Trophoblast cell (in vitro differentiated cells and primary cell): ENCODE measurements around the gene SLC1A7.
A peak's percentile ranks its signal among the peaks of the same experiment; 100 is the strongest.

Source experiments
- DNase-seq, 2 donors: peaks; one replicate each; pipeline ENCODE4 v3.0.0-alpha.2; 2016
- H2AFZ ChIP-seq: 2 replicates; pipeline ENCODE4 v1.6.1; 2013; ENCODE audit warnings: low read length, moderate library complexity, mild to moderate bottlenecking; ENCODE audit not compliant: insufficient read depth, poor library complexity
- H2AK5ac ChIP-seq: 2 replicates; pipeline ENCODE4 v1.6.1; 2013; ENCODE audit warnings: mild to moderate bottlenecking, low read length
- H2BK120ac ChIP-seq: 2 replicates; pipeline ENCODE4 v1.6.1; 2013; ENCODE audit warnings: low read length, mild to moderate bottlenecking, moderate library complexity; ENCODE audit not compliant: insufficient read depth, poor library complexity
- H2BK12ac ChIP-seq: 2 replicates; pipeline ENCODE4 v1.6.1; 2013; ENCODE audit warnings: mild to moderate bottlenecking, low read length, moderate library complexity
- H2BK5ac ChIP-seq: 2 replicates; pipeline ENCODE4 v1.6.1; 2013; ENCODE audit warnings: low read length, low read depth, moderate library complexity, mild to moderate bottlenecking; ENCODE audit not compliant: poor library complexity
- H3K14ac ChIP-seq: 2 replicates; pipeline ENCODE4 v1.6.1; 2013; ENCODE audit warnings: mild to moderate bottlenecking, low read length
- H3K18ac ChIP-seq: 2 replicates; pipeline ENCODE4 v1.6.1; 2013; ENCODE audit warnings: mild to moderate bottlenecking, low read length
- H3K23ac ChIP-seq: 2 replicates; pipeline ENCODE4 v1.6.1; 2013; ENCODE audit warnings: low read length
- H3K27ac ChIP-seq: 2 replicates; pipeline ENCODE4 v1.5.1; 2013; ENCODE audit warnings: low read depth, mild to moderate bottlenecking, inconsistent platforms, low read length, moderate library complexity
- H3K27me3 ChIP-seq: 2 replicates; pipeline ENCODE4 v1.6.1; 2013; ENCODE audit warnings: inconsistent platforms, mild to moderate bottlenecking, low read length, moderate library complexity; ENCODE audit not compliant: insufficient read depth
- H3K36me3 ChIP-seq, 2 experiments: 1 replicate in 1 of 2; 2 replicates in 1 of 2; pipeline ENCODE4 v1.6.1; 2013; ENCODE audit warnings: low read length in 2 of 2, mild to moderate bottlenecking in 2 of 2, moderate library complexity in 1 of 2; ENCODE audit not compliant: insufficient read depth in 2 of 2, control insufficient read depth in 1 of 2
- H3K4ac ChIP-seq: 2 replicates; pipeline ENCODE4 v1.6.1; 2013; ENCODE audit warnings: low read depth, mild to moderate bottlenecking, low read length, moderate library complexity
- H3K4me1 ChIP-seq, 2 experiments: 1 replicate in 1 of 2; 2 replicates in 1 of 2; pipeline ENCODE4 v1.6.1; 2013; ENCODE audit warnings: low read length in 2 of 2, mild to moderate bottlenecking in 2 of 2, moderate library complexity in 1 of 2; ENCODE audit not compliant: insufficient read depth in 2 of 2, control insufficient read depth in 1 of 2
- H3K4me2 ChIP-seq: 2 replicates; pipeline ENCODE4 v1.6.1; 2013; ENCODE audit warnings: inconsistent platforms, mild to moderate bottlenecking, low read length, moderate library complexity
- H3K4me3 ChIP-seq: 2 replicates; pipeline ENCODE4 v1.5.1; 2013; ENCODE audit warnings: mild to moderate bottlenecking, low read depth, low read length, inconsistent platforms
- H3K79me1 ChIP-seq: one replicate; pipeline ENCODE4 v1.6.1; 2013; ENCODE audit warnings: low read length
- H3K79me2 ChIP-seq: 2 replicates; pipeline ENCODE4 v1.6.1; 2013; ENCODE audit warnings: low read length, mild to moderate bottlenecking; ENCODE audit not compliant: control insufficient read depth, insufficient read depth, poor library complexity
- H3K9ac ChIP-seq: 2 replicates; pipeline ENCODE4 v1.6.1; 2013; ENCODE audit warnings: mild to moderate bottlenecking, low read length
- H3K9me3 ChIP-seq: 2 replicates; pipeline ENCODE4 v1.6.1; 2013; ENCODE audit warnings: low read depth, mild to moderate bottlenecking, control low read depth, inconsistent platforms, low read length; ENCODE audit not compliant: insufficient read depth
- H4K12ac ChIP-seq: 2 replicates; pipeline ENCODE4 v1.6.1; 2013; ENCODE audit warnings: low read depth, mild to moderate bottlenecking, low read length, moderate library complexity
- H4K8ac ChIP-seq: 2 replicates; pipeline ENCODE4 v1.6.1; 2013; ENCODE audit warnings: low read depth, mild to moderate bottlenecking, low read length, moderate library complexity
- H4K91ac ChIP-seq: one replicate; pipeline ENCODE4 v1.6.1; 2013; ENCODE audit warnings: low read depth, mild to moderate bottlenecking, low read length, moderate library complexity
- WGBS: extraction: QIAGEN DNeasy Blood & Tissue Kit; methylation state at CpG from one replicate; pipeline ENCODE4 v1.1.7; 2013; ENCODE audit warnings: missing lambda C conversion rate; ENCODE audit not compliant: insufficient read length, insufficient coverage; ENCODE audit errors: extremely low coverage; 5-methylcytosine and 5-hydroxymethylcytosine counted together

SLC1A7 gene

DNA sequence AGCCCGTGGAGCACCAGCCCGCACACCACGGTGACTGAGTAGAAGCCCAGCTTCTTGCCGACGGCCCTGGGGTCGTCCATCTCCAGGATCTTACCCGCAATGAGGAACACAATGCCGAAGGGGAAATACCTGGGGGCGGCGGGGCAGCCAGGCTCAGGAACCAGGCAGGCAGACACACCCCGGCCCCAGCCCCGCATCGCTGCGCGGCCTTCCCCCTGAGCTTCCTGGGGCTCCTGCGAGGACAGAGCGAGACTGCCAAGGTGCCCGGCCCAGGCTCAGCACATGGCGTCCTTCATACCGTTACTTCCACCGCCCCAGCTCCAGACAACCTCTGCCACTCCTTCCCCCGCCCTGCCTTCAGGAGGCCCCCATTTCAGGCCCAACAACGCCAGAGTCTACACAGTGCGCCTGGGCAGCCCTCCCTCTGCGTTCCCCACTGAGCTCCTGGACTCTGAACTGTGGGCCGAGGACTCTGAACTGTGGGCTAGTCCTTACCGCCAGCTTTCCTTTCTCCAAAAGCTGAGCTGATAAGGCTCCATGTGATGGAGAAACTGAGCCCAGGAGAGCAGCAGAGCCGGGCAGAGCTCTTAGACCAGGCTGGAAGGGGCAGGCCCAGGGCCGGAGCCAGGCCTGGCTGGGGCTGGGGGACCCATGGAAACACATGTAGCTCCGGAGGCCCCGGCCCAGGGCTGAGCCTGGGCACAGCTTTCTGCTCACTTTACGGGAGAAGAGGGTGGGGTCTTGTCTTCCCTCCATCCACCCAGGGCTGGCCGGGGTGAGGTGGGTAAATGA, 49.6 kb downstream of the SLC1A7 start:
- no peak overlapping the region for H3K4ac ChIP-seq
- H4K12ac ChIP-seq = no peak overlapping the region
- H3K79me2 ChIP-seq = no peaks in the 10 kb centered on the region
- no peaks in the 10 kb centered on the region for H3K79me1 ChIP-seq
- H3K9me3 ChIP-seq = peaks cover 30% of the 10 kb centered on the region
- no peak overlapping the region for H3K4me3 ChIP-seq
- H3K18ac ChIP-seq = no peak overlapping the region
- no peak overlapping the region for H3K14ac ChIP-seq
- H4K91ac ChIP-seq = no peak overlapping the region
- H2AFZ ChIP-seq = no peak overlapping the region
- H3K4me2 ChIP-seq = no peak overlapping the region
- WGBS = no CpG with 5 or more reads among the region's 33 CpGs
- DNase-seq = no peak
- H2BK5ac ChIP-seq = no peak overlapping the region
- no peak overlapping the region for H2BK12ac ChIP-seq
- H3K9ac ChIP-seq = no peak overlapping the region
- no peak overlapping the region for H2BK120ac ChIP-seq
- H3K23ac ChIP-seq = no peak overlapping the region
- H4K8ac ChIP-seq = no peak overlapping the region
- no peak overlapping the region for H3K27ac ChIP-seq
- no peaks in the 10 kb centered on the region for H3K27me3 ChIP-seq
- no peak overlapping the region for H2AK5ac ChIP-seq
- H3K4me1 ChIP-seq = peaks cover 3 to 5% of the 10 kb centered on the region in 2 experiments
- H3K36me3 ChIP-seq = no peaks in the 10 kb centered on the region

DNA sequence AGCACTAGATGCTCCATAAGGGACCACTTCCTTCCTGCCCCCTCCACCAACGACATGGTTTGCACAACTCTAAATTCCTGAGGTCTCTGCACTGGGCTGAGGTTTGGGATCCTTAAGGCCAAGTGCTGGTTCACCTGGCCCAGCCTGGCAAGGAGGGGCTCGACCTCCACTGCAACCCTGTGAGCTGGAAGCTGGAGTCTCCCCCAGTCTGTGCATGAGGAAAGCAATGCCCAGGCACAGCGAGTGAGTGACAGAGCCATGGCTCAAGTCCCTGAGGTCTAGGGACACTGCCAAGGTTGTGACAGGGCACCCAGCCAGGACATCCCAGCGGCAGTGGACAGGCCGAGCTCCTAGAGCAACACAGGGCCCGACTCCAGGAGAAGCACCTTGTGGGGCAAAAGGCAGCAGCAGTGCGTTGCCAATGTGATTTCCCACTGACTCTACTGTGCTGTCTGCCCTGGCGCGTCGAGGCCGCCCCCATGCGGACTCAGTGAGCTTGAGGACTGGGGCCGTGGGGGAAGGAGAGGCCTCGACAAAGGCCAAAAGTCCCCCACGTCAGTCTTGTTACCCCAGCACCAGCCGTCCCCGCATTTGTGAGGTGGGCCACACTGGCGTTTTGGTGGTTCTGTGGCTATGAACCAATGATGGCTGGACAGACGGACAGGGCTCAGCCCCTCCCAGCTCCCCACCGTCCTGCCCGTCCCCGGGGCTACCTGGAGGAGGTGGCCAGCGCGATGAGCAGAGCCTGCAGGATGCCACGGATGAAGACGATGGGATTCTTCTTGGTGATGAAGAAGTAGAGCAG, 50.4 kb downstream of the SLC1A7 start:
- H3K4me2 ChIP-seq = no peak overlapping the region
- H3K23ac ChIP-seq = no peak overlapping the region
- no peak overlapping the region for H4K12ac ChIP-seq
- no peak overlapping the region for H4K8ac ChIP-seq
- no peak overlapping the region for H3K4me3 ChIP-seq
- no peaks in the 10 kb centered on the region for H3K79me1 ChIP-seq
- no peak overlapping the region for H3K18ac ChIP-seq
- H2BK5ac ChIP-seq = no peak overlapping the region
- peaks cover 22% of the 10 kb centered on the region for H3K9me3 ChIP-seq
- H3K14ac ChIP-seq = no peak overlapping the region
- no peak overlapping the region for H3K4ac ChIP-seq
- H4K91ac ChIP-seq = no peak overlapping the region
- no peak overlapping the region for H2BK120ac ChIP-seq
- no peak for DNase-seq
- no peak overlapping the region for H2AK5ac ChIP-seq
- H3K4me1 ChIP-seq = peaks cover 3 to 5% of the 10 kb centered on the region in 2 experiments
- H3K27ac ChIP-seq = no peak overlapping the region
- no CpG with 5 or more reads among the region's 26 CpGs for WGBS
- no peak overlapping the region for H2BK12ac ChIP-seq
- H3K9ac ChIP-seq = no peak overlapping the region
- H3K27me3 ChIP-seq = no peaks in the 10 kb centered on the region
- H3K79me2 ChIP-seq = no peaks in the 10 kb centered on the region
- no peaks in the 10 kb centered on the region for H3K36me3 ChIP-seq
- H2AFZ ChIP-seq = no peak overlapping the region

DNA sequence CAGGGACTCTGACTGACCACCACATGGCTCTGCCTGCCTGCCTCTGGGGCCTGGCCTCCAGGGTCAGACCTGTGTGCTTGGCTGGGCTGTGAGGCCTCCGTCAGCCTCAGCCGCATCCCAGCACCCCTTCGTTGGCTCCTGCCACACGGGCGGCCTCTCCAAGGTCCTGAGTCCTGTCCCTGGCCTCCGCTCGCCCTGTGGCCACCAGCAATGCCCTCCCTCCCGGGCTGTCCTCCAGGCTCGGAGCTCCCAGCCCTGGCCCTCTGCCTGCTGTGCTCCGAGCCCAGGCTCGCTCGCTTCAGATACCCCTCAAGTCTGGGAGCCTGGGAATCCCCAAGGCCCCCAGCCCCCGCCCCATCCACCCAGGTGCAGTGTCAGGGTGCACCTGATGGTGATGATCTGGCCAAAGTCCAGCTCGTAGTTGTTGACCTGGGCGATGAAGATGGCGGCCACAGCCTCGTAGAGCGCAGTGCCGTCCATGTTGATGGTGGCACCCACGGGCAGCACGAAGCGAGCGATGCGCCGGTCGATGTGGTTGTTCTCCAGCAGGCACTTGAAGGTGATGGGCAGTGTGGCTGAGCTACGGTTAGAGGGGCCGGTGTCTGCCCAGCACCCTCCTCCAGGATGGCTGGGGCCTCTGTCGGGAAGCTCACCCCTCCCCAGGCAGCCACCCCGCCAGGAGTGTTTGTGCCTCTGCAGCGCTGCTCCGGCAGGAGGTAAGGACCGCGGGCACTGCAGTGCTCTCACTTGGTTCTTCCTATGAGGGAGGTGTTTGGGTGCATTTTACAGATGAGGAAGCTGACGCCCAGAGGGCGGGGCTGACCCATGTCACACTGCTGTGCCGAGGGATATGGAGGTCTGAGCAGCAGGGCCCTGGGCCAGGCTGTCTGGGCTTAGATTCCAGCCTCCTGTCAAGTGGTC, 52.0 kb downstream of the SLC1A7 start:
- WGBS = no CpG with 5 or more reads among the region's 37 CpGs
- Histone ChIP-seq H3K36me3 (no peaks in the 10 kb centered on the region), H2AK5ac (no peak overlapping the region), H3K4ac (no peak overlapping the region), H2BK12ac (no peak overlapping the region), H4K12ac (no peak overlapping the region), H3K27me3 (no peaks in the 10 kb centered on the region), H2BK5ac (no peak overlapping the region), H3K4me2 (no peak overlapping the region), H3K14ac (no peak overlapping the region), H4K8ac (no peak overlapping the region), H3K79me1 (no peaks in the 10 kb centered on the region), H3K79me2 (no peaks in the 10 kb centered on the region), H2BK120ac (no peak overlapping the region), H3K18ac (no peak overlapping the region), H3K23ac (no peak overlapping the region), H3K4me1 (peaks cover 3 to 8% of the 10 kb centered on the region in 2 experiments), H3K9me3 (peaks cover 7% of the 10 kb centered on the region), H3K4me3 (no peak overlapping the region), H4K91ac (no peak overlapping the region), H2AFZ (no peak overlapping the region), H3K27ac (no peak overlapping the region), H3K9ac (no peak overlapping the region)
- DNase-seq = peak; percentile 10 to 40
